DMS 273 treated with DMSO at 0.1 percent for 48 hours (cell line): ENCODE results near the gene GRIK5.
A peak's percentile ranks its signal among the peaks of the same experiment; 100 is the strongest.
"Not testable (repeated sequence)": the region's sequence is repeated elsewhere in the genome, so short reads cannot be mapped to it uniquely, and the experiment has no call there.

Experiments
- DNase-seq: peaks from one replicate; lab custom pipeline; 2025; lab: John Stamatoyannopoulos, UW

Gene GRIK5, protein sequence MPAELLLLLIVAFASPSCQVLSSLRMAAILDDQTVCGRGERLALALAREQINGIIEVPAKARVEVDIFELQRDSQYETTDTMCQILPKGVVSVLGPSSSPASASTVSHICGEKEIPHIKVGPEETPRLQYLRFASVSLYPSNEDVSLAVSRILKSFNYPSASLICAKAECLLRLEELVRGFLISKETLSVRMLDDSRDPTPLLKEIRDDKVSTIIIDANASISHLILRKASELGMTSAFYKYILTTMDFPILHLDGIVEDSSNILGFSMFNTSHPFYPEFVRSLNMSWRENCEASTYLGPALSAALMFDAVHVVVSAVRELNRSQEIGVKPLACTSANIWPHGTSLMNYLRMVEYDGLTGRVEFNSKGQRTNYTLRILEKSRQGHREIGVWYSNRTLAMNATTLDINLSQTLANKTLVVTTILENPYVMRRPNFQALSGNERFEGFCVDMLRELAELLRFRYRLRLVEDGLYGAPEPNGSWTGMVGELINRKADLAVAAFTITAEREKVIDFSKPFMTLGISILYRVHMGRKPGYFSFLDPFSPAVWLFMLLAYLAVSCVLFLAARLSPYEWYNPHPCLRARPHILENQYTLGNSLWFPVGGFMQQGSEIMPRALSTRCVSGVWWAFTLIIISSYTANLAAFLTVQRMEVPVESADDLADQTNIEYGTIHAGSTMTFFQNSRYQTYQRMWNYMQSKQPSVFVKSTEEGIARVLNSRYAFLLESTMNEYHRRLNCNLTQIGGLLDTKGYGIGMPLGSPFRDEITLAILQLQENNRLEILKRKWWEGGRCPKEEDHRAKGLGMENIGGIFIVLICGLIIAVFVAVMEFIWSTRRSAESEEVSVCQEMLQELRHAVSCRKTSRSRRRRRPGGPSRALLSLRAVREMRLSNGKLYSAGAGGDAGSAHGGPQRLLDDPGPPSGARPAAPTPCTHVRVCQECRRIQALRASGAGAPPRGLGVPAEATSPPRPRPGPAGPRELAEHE

GRCh38 chr19:42069619-42070351, at the start of gene GRIK5:
Gene GRIK5 (minus strand): TSS chr19:42070206. CDS start chr19:42065770, 4,436 bp downstream.
- no peak for DNase-seq

- no peak for DNase-seq
Measured at GRCh38 chr19:42117076-42117475, 47.1 kb upstream of the GRIK5 start.

GRCh38 chr19:42116308-42117075, 46.5 kb upstream of the GRIK5 start:
- DNase-seq, result no peak

DNA sequence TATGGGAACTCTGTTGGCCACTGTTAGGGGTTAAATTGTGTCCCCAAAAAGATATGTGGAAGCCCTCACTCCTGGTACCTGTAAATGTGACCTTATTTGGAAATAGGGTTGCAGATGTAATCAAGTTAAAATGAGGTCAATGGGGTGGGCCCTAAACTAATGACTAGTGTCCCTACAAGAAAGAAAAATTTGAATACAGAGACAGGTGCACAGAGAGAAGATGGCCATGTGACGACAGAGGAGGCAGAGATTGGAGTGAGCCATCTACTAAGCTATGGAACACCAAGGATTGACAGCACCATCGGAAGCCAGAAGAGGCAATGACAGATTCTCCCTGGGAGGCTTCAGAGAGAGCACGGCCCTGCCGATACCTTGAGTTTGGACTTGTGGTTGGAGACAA, 45.7 kb upstream of the GRIK5 start:
- DNase-seq, result no peak

GRCh38 chr19:42115219-42115618, 45.2 kb upstream of the GRIK5 start:
- no peak for DNase-seq

DNA sequence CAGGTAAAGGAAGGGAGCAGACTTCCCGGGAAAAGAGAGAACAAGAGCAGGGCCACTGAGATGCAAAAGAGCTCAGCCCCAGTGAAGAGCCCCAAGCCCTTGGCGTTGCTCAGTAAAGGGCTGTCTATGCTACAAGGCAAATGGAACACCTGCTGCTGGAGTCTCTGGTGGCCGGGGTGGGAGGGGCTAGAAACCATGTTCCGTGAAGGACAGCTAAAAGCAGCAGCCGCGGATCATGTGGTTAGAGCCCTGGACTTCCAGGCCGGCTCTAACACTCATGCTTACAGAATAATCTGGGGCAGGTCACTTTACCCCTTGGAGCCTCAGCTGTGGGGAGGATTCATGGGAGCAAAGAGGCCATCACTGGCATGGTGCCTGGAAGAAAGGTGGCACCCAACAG, 44.4 kb upstream of the GRIK5 start:
- DNase-seq, result no peak

DNA sequence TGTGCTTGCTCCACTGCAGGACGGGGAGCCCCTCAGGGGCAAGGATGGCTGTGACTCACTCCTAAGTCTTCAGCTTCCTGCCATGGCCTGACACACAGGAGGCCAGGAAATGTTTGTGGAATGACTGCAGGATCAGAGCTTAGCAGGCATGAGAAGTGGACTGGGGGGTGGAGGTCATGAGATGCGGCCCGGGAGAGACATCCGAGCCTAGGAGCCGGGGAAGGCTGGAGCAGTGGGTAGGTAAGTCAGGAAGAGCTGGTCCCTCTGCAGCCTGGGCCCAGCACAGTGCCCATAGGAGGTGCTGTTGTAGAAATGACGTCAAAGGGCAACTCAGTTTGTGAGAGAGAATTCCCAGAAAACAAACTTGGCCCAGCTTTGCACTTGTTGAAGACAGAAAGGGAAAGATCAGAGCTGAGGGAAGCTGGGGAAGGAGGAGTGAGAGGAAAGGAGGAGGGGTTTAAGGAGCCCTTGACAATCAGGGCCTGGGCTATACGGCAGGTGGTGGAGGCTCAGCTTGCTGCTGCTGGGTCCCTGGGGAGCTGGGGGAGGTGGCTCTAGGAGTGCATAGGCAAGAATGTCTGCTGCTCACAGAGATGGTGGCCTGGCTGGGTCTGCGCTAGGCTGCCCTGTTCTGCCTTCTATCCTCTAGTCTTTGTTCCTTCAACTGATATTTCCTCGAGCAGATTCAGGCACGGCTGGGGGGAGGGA, 43.8 kb upstream of the GRIK5 start:
- peak; percentile 42 for DNase-seq

DNA sequence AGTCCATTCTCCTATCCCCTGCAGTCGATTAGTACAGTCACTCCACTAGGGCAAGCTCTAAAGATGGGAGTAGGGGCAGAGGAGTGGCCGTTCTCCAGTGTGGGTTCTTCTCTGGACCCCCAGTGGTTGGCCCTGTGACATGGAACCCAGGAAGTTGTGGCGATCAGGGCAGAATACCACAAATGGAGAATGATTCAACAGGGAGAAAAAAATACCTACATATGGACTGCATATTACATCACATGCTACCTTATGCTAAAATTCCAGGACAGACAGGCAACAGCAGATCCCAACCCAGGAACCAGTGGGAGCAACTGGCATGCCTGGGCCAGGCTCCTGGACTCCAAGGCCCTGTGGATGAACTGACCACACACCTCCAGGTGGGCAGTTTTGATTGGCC, 41.8 kb upstream of the GRIK5 start:
- no peak for DNase-seq

GRCh38 chr19:42111384-42111783, 41.4 kb upstream of the GRIK5 start:
- no peak for DNase-seq

GRCh38 chr19:42110658-42111057, 40.7 kb upstream of the GRIK5 start:
- DNase-seq, result no peak

DNA sequence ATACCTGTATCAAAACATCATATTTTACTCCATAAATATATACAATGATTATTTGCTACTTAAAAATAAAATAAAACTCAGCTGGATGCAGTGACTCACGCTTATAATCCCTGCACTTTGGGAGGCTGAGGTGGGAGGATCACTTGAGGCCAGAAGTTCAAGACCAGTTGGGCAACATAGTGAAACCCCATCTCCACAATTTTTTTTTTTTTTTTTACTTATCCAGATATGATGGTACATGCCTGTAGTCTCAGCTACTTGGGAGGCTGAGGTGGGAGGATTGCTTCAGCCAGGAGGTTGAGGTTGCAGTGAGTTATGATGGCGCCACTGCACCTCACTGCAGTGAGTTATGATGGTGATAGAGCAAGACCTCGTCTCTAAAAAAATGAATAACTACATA, 39.9 kb upstream of the GRIK5 start:
- no peak for DNase-seq

GRCh38 chr19:42108527-42109389, 38.8 kb upstream of the GRIK5 start:
- DNase-seq, result peak; percentile 65

- no peak for DNase-seq
Measured at GRCh38 chr19:42105368-42105767, 35.4 kb upstream of the GRIK5 start.

GRCh38 chr19:42102877-42103276, 32.9 kb upstream of the GRIK5 start:
- DNase-seq, result no peak

DNA sequence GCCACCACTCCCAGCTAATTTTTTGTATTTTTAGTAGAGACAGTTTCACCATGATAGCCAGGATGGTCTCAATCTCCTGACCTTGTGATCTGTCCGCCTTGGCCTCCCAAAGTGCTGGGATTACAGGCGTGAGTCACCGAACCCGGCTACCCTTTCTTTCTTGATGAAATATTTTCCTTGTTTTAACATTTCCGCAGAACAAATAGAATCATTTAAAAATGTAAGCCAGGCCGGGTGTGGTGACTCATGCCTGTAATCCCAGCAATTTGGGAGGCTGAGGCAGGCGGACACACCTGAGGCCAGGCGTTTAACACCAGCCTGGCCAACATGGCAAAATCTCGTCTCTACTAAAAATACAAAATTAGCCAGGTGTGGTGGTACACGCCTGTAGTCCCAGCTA, 30.2 kb upstream of the GRIK5 start:
- DNase-seq, result not testable (repeated sequence)

DNA sequence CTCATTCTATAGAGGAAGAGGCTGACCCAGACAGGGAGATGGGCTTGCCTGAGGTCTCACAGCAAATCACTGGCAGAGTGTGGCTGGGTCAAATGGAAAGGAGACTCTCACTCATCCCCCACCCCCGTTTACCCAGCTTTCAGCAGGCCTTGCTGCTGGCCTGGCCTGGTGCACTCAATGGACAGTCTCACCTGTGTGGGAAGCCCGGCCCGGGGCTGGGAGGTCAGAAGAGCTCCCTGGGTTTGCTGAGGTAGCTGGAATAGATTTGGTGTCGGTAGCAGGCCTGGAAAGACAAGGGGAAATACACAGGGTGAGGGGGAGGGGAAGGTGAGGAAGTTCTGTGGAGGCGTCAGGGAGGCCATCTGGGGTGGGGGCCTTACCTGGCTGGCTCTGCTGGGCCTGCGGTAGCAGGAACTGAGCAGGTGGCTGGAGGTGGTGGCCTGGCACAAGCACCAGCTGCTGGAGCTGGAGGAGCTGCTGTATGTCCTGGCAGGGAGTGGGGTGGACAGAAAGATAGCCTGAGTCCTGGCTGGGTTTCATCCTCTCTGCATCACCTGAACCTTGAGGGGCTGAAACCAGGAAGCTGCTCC, 29.4 kb upstream of the GRIK5 start:
- DNase-seq, result no peak

GRCh38 chr19:42098781-42099180, 28.8 kb upstream of the GRIK5 start:
- no peak for DNase-seq

DNA sequence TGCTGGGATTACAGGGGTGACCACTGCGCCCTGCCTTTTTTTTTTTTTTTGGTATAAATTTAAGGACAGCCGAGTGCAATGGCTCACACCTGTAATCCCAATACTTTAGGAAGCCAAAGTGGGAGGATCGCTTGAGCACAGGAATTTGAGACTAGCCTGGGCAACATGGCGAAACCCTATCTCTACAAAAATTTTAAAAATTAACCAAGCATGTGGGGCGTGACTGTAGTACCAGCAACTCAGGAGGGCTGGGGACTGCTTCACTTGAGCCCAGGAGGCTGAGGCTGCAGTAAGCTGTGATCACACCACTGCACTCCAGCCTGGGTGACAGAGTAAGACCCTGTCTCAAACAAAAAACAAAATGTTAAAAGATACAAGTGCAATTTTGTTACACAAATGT, 27.5 kb upstream of the GRIK5 start:
- DNase-seq, result no peak

- no peak for DNase-seq
Measured at GRCh38 chr19:42096255-42096837, 26.3 kb upstream of the GRIK5 start.
